BE2C (cell line): Measurements from ENCODE around the gene PHB1.
"Not testable (repeated sequence)": the region's sequence is repeated elsewhere in the genome, so short reads cannot be mapped to it uniquely, and the experiment has no call there.

Experiments
- DNase-seq: peaks from one replicate; pipeline ENCODE4 v3.0.0-alpha.2; 2020
- H3K27me3 ChIP-seq: fragments of 250-450 bp; sonication (Bioruptor Pico); 2 replicates; pipeline ENCODE4 v1.5.1; 2020; ENCODE audit warnings: mild to moderate bottlenecking
- H3K36me3 ChIP-seq: fragments of 250-450 bp; sonication (Bioruptor Pico); 2 replicates; pipeline ENCODE4 v1.5.1; 2020; ENCODE audit warnings: mild to moderate bottlenecking
- H3K4me1 ChIP-seq: fragments of 250-450 bp; sonication (Bioruptor Pico); 2 replicates; pipeline ENCODE4 v1.5.1; 2020
- H3K4me3 ChIP-seq: 2 replicates; pipeline ENCODE4 v1.5.1; 2011; ENCODE audit warnings: low read depth, low read length
- H3K9me3 ChIP-seq: fragments of 250-450 bp; sonication (Bioruptor Pico); 2 replicates; pipeline ENCODE4 v1.5.1; 2020
- TF ChIP-seq, protein P1 (sequence below): IDR thresholded peaks from 2 replicates; pipeline ENCODE4 v1.5.1; 2012; ENCODE audit warnings: mild to moderate bottlenecking, low read depth, low read length

The PHB1 gene

DNA sequence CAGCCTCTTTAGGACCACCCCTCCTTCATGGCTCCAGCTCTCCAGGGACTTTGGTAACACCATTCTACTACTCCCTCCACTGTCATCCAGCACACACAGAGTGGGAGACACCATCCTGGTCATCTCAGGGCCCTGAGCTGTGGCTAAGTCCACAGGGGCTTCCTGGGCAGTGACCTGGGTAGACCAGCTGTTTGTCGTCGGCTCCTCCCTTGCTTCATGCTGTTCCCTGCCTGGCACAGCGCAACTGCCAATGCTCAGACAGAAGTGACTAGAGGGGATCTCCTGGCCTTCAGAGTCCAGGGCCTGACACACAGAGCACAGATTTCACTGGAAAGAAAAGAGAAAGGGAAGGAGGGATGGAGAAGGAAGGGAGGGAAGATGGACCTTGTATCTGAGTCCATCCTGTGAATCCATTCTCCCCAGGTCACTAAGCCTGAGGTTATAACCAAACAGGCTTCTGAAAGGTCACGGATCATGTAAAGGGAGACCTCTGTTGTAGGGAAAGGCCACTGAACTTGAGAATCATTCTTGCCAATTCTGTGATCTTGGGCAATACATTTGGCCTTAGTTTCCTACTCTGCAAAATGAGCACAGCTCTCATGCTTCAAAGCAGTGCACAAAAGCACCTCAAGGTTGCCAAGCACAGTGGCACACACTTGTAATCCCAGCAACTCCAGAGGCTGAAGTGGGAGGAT, 18.5 kb upstream of the PHB1 start:
- H3K36me3 ChIP-seq = no peaks in the 10 kb centered on the region
- no peaks in the 10 kb centered on the region for H3K27me3 ChIP-seq
- H3K4me1 ChIP-seq = peaks cover 15% of the 10 kb centered on the region

DNA sequence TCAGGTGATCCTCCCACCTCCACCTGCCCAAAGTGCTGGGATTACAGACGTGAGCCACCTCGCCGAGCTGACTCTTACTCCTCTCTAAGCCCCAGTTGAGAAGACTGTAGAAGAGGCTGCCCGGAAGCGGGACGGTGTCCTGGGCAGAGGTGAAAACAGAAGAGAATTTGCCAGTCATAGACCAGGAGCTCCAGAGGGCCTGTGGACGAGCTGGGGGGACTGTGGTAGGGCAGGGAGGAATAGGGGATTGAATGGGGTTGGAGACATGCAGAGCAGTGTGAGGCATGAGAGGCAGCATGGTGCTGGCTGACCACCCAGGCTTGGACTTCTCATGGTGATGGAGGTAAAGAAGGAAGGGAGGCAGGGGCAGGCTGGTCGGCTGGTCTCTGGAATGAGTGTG, 17.1 kb upstream of the PHB1 start:
- no peak overlapping the region for H3K4me3 ChIP-seq

More for the DNA sequence above, 18.5 kb upstream of the PHB1 start:
- no peak for DNase-seq
- Histone ChIP-seq H3K4me3 (no peak overlapping the region), H3K9me3 (no peaks in the 10 kb centered on the region)
- TF ChIP-seq, protein P1, sequence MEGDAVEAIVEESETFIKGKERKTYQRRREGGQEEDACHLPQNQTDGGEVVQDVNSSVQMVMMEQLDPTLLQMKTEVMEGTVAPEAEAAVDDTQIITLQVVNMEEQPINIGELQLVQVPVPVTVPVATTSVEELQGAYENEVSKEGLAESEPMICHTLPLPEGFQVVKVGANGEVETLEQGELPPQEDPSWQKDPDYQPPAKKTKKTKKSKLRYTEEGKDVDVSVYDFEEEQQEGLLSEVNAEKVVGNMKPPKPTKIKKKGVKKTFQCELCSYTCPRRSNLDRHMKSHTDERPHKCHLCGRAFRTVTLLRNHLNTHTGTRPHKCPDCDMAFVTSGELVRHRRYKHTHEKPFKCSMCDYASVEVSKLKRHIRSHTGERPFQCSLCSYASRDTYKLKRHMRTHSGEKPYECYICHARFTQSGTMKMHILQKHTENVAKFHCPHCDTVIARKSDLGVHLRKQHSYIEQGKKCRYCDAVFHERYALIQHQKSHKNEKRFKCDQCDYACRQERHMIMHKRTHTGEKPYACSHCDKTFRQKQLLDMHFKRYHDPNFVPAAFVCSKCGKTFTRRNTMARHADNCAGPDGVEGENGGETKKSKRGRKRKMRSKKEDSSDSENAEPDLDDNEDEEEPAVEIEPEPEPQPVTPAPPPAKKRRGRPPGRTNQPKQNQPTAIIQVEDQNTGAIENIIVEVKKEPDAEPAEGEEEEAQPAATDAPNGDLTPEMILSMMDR = no peak

DNA sequence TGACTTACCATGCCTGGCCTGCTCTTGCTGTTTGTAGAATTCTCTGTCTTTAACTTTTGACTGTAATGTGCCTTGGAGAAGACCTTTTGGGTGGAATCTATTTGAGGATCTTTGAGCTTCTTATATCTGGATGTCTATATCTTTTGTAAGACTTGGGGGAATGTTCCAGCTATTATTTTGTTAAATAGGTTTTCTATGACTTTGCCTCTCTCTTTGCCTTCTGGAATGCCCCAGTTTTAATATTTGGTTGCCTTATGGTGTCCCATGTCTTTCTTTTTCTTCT, 10.3 kb upstream of the PHB1 start:
- TF ChIP-seq, protein P1 = no peak
- Histone ChIP-seq H3K27me3 (no peaks in the 10 kb centered on the region), H3K4me1 (peaks cover 4% of the 10 kb centered on the region; the same call in 1 of the 2 replicates), H3K4me3 (peak overlapping the region; percentile 49), H3K9me3 (no peaks in the 10 kb centered on the region), H3K36me3 (no peaks in the 10 kb centered on the region)
- DNase-seq = no peak

More for the DNA sequence above, 17.1 kb upstream of the PHB1 start:
- TF ChIP-seq, protein P1 = no peak
- H3K36me3 ChIP-seq = no peaks in the 10 kb centered on the region
- DNase-seq = no peak
- no peaks in the 10 kb centered on the region for H3K9me3 ChIP-seq
- no peaks in the 10 kb centered on the region for H3K27me3 ChIP-seq
- H3K4me1 ChIP-seq = peaks cover 15% of the 10 kb centered on the region

DNA sequence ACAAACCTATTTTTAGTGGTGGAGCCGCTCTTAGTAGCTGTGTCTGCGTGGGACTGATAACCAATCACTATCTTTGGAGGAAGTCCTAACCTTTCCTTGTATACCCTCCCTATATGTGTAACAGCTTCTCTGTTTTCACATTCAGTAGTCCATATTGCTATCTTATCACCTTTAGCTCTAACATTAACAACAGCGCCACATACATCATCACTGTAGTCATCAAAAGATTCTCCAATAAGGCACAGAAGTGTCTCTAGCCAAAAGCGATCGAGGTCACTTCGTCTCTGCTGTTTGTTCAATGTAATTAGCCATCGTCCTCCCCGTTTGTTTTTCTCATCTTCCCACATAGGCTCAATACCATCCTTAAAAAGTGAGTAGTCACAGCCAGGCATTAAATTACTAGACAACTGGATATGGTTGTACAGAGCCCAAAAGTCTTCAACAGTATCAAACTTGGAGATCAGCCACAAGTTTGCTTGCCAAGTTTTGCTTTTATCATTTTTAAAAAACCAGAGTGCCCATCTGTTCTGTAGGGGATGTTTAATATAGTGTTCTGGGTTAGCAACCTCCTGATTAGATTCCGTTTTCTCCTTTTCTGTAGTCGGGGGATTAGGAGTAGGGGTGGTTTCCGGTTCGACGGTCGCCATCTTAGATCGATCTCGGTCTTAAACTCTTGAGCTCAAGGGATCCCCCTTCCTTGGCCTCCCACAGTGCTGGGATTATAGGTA, 9.8 kb upstream of the PHB1 start:
- H3K4me1 ChIP-seq, H3K9me3 ChIP-seq, H3K36me3 ChIP-seq, H3K27me3 ChIP-seq: not testable (repeated sequence)
- peak; percentile 39 for DNase-seq
- H3K4me3 ChIP-seq = peak overlapping the region; percentile 49

DNA sequence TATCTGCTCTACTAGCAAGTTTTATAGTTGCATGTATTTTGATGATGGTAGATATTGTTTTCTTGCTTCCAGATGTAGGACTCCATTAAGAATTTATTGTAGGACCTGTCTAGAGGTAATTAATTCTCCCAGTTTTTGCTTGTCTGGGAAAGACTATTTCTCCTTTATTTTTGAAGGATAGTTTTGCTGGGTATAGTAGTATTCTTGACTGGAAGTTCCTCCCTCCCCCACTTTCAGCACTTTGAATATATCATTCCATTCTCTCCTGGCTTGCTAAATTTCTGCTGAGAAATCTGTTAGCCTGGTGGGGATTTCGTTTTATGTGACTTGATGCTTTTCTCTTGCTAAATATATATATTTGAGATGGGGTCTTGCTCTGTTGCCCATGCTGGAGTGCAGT, 8.0 kb upstream of the PHB1 start:
- Histone ChIP-seq H3K9me3 (no peaks in the 10 kb centered on the region), H3K4me3 (no peak overlapping the region), H3K27me3 (no peaks in the 10 kb centered on the region), H3K36me3 (no peaks in the 10 kb centered on the region), H3K4me1 (peaks cover 4% of the 10 kb centered on the region; the same call in 1 of the 2 replicates)
- TF ChIP-seq, protein P1 = no peak
- DNase-seq = no peak

DNA sequence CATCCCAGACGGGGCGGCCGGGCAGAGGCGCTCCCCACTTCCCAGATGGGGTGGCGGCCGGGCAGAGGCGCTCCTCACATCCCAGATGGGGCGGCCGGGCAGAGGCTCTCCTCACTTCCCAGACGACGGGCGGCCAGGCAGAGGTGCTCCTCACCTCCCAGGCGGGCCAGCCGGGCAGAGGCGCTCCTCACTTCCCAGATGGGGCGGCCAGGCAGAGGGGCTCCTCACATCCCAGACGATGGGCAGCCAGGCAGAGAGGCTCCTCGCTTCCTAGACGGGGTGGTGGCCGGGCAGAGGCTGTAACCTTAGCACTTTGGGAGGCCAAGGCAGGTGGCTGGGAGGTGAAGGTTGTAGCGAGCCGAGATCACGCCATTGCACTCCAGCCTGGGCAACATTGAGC, 5.1 kb upstream of the PHB1 start:
- not testable (repeated sequence) for DNase-seq, H3K36me3 ChIP-seq, H3K9me3 ChIP-seq

DNA sequence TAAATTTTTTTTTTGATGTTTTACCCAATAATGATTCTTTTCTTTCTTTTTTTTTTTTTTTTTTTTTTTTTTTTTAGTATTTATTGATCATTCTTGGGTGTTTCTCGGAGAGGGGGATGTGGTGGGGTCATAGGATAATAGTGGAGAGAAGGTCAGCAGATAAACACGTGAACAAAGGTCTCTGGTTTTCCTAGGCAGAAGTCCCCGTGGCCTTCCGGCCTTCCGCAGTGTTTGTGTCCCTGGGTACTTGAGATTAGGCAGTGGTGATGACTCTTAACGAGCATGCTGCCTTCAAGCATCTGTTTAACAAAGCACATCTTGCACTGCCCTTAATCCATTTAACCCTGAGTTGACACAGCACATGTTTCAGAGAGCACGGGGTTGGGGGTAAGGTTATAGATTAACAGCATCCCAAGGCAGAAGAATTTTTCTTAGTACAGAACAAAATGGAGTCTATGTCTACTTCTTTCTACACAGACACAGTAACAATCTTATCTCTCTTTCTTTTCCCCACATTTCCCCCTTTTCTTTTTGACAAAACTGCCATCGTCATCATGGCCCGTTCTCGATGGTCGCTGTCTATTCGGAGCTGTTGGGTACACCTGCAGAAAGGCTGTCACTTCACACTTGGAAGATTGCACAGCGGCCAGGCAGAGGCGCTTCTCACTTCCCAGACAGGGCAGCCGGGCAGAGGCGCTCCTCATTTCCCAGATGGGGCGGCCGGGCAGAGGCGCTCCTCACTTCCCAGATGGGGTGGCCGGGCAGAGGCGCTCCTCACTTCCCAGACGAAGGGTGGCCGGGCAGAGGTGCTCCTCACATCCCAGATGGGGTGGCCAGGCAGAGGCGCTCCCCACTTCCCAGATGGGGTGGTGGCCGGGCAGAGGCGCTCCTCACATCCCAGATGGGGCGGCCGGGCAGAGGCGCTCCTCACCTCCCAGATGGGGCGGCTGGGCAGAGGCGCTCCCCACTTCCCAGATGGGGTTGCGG, 4.4 kb upstream of the PHB1 start:
- not testable (repeated sequence) for H3K4me3 ChIP-seq, DNase-seq, H3K4me1 ChIP-seq, H3K36me3 ChIP-seq, H3K9me3 ChIP-seq, H3K27me3 ChIP-seq

More for the DNA sequence above, 5.1 kb upstream of the PHB1 start:
- not testable (repeated sequence) for H3K27me3 ChIP-seq, H3K4me3 ChIP-seq, H3K4me1 ChIP-seq
